Right atrium auricular region (tissue), 2 donors: Measurements from ENCODE around the gene RHO. TPM values are rescaled to one million over a fixed set of nuclear protein-coding genes. Genes with fewer than 3 reads are reported as not detected.
A peak's percentile ranks its signal among the peaks of the same experiment; 100 is the strongest.

Experiments used
- DNase-seq: peaks from one replicate; pipeline ENCODE4 v3.0.0-alpha.2; 2019; ENCODE audit warnings: low spot score
- H3K27ac ChIP-seq, 2 donors: fragments of 200-600 bp; sonication (generic); 1 replicate in 1 of 2; 2 replicates in 1 of 2; pipeline ENCODE4 v1.5.1; 2016 to 2019
- H3K27me3 ChIP-seq, 2 donors: fragments of 200-600 bp; sonication (generic); one replicate each; pipeline versions ENCODE4 v1.5.1 to v1.6.0; 2017 to 2019
- H3K36me3 ChIP-seq: fragments of 200-600 bp; sonication (generic); one replicate; pipeline ENCODE4 v1.5.1; 2016
- H3K4me1 ChIP-seq, 2 donors: fragments of 200-600 bp; sonication (generic); one replicate each; pipeline versions ENCODE4 v1.5.1 to v1.6.0; 2017 to 2019
- H3K4me3 ChIP-seq, 2 donors: fragments of 200-600 bp; sonication (generic); 1 replicate in 1 of 2; 2 replicates in 1 of 2; pipeline ENCODE4 v1.5.1; 2017 to 2019; ENCODE audit warnings: mild to moderate bottlenecking in 1 of 2, moderate library complexity in 1 of 2
- H3K9me3 ChIP-seq, 2 donors: fragments of 200-600 bp; sonication (generic); one replicate each; pipeline ENCODE4 v1.5.1; 2019
- total RNA-seq, 2 donors: library from RNA; depleted of rRNA; stranded (reverse); fragments of >200 nt; gene quantifications; one replicate each; pipeline ENCODE4 v1.1.0, GENCODE V29; 2016
- TF ChIP-seq, protein P1 (sequence below), 2 donors: fragments of 200-600 bp; sonication (generic); IDR thresholded peaks; one replicate each; pipeline ENCODE4 v1.5.1; 2019; ENCODE audit warnings: antibody characterized with exemption in 2 of 2

The RHO gene
- total RNA-seq, 2 donors from 2014 or later = not detected

DNA sequence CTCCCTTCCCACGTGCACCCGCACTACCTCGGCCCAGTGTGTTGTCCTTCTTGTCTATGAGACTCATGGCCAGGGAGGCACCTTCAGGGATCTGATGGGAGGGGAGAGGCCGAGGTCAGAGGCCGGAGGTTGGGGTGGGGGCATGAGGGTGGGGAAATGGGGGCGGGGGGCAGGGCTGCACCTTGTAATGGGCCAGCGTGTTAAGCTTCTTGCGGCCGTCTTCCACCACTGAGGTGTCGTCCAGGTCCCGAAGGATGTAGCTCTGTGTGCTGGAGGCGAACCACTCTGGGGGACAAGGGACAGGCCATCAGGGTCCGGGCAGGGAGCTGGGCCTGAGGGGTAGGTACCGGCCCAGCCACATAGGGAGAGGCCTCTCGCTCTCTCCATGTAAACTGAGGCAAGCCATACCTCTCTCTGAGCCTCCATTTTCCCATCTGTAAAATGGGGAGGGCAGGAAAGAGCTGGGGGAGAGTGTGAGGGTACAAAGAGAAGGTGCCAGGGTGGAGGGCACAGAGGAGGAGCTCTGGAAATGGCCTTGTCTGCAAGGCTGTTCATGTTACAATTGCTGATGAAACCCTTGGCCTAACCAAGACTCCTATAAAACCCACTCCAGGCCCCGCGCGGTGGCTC lies 33.3 kb downstream of the RHO start:
- no peak for DNase-seq
- peaks cover 49% of the 10 kb centered on the region for H3K36me3 ChIP-seq
- peak overlapping the region; percentile 77 to 81 for H3K27ac ChIP-seq
- TF ChIP-seq, protein P1, sequence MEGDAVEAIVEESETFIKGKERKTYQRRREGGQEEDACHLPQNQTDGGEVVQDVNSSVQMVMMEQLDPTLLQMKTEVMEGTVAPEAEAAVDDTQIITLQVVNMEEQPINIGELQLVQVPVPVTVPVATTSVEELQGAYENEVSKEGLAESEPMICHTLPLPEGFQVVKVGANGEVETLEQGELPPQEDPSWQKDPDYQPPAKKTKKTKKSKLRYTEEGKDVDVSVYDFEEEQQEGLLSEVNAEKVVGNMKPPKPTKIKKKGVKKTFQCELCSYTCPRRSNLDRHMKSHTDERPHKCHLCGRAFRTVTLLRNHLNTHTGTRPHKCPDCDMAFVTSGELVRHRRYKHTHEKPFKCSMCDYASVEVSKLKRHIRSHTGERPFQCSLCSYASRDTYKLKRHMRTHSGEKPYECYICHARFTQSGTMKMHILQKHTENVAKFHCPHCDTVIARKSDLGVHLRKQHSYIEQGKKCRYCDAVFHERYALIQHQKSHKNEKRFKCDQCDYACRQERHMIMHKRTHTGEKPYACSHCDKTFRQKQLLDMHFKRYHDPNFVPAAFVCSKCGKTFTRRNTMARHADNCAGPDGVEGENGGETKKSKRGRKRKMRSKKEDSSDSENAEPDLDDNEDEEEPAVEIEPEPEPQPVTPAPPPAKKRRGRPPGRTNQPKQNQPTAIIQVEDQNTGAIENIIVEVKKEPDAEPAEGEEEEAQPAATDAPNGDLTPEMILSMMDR (IDR thresholded peaks at IDR 0.05) = no peak
- no peaks in the 10 kb centered on the region for H3K27me3 ChIP-seq
- peaks cover 0 to 90% of the 10 kb centered on the region in 2 donors for H3K4me1 ChIP-seq
- no peak overlapping the region for H3K4me3 ChIP-seq
- H3K9me3 ChIP-seq = no peaks in the 10 kb centered on the region

DNA sequence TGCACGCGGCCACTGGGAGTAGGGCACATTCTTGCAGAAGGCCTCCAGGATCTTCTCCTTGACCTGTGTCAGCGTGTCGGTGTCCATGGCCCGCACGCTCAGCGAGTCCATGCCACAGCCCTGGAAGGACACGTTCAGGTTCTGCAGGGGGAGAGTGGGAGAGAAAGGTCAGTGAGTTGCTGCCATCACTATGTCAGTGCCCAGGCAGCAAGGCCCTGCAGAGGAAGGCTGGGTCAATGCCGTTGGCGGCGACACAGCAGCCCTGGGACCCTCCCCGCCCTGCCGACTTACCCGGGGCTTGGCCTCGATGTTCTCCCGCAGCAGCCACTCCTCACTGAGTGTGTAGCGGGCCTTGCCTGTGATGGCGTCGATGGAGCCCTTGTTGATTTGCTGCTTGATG lies 34.4 kb downstream of the RHO start:
- no peak overlapping the region for H3K4me3 ChIP-seq

DNA sequence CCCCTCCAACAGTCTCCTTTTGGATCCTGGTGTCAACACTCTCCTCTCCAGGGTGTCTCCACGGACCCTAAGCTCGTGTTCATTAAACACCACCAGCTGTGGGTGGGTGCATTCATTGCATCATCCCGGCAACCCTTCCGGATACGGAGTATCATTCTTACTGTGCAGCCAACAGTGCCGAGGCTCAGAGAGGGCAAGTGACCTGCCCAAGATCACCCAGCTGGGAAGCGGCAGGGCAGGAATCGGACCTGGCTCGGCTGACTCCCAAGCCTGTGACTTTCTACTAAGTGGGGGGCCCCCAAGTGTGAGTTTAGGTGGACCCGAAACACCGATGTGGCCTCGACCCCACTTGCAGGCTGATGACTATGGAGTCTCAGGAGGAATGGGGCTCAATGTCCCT lies 34.9 kb downstream of the RHO start:
- no peak overlapping the region for H3K4me3 ChIP-seq
- peaks cover 0 to 74% of the 10 kb centered on the region in 2 donors for H3K4me1 ChIP-seq
- H3K9me3 ChIP-seq = no peaks in the 10 kb centered on the region
- peaks cover 47% of the 10 kb centered on the region for H3K36me3 ChIP-seq
- H3K27me3 ChIP-seq = no peaks in the 10 kb centered on the region
- TF ChIP-seq, protein P1 (IDR thresholded peaks at IDR 0.05) = no peak
- no peak for DNase-seq
- H3K27ac ChIP-seq = peak overlapping the region in 1 of 2 donors; percentile 12

More for the DNA sequence above, 34.4 kb downstream of the RHO start:
- DNase-seq = no peak
- Histone ChIP-seq H3K27me3 (no peaks in the 10 kb centered on the region), H3K4me1 (peaks cover 0 to 79% of the 10 kb centered on the region in 2 donors), H3K9me3 (no peaks in the 10 kb centered on the region), H3K27ac (no peak overlapping the region), H3K36me3 (peaks cover 52% of the 10 kb centered on the region)
- TF ChIP-seq, protein P1 (IDR thresholded peaks at IDR 0.05) = no peak

DNA sequence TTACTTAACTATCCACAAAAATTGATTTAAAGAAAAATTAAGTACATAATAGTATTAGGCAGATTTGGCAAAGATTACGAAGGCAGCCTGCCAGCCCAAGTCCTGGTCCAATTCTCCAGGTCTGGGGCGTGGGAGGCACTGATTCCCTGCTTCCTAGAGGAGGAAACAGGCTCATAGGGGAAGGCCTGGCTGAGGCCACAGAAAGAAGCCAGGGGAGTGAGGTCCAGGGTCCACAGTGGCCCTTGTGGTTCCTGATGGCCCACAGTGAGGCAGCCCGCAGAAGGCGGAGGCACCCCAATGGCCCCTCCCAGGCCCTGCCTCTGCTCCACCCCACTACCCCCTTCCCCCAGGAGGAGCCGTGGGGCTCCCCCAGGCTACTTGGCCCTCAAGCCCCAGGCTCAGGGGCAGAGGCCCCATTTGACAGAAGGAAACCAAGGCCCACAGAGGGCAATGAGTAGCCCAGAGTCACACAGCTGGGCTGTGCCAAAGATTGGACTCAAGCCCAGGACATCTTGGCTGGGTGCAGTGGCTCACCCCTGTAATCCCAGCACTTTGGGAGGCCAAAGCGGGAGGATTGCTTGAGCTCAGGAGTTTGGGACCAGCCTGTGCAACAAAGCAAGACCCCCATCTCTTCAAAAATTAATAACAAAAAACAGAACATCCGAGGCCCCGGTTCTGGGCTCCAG lies 35.6 kb downstream of the RHO start:
- Histone ChIP-seq H3K36me3 (peaks cover 41% of the 10 kb centered on the region), H3K4me3 (no peak overlapping the region), H3K27me3 (no peaks in the 10 kb centered on the region), H3K4me1 (peaks cover 0 to 67% of the 10 kb centered on the region in 2 donors), H3K27ac (peak overlapping the region; percentile 12 to 42), H3K9me3 (no peaks in the 10 kb centered on the region)
- DNase-seq = no peak
- TF ChIP-seq, protein P1 (IDR thresholded peaks at IDR 0.05) = no peak

DNA sequence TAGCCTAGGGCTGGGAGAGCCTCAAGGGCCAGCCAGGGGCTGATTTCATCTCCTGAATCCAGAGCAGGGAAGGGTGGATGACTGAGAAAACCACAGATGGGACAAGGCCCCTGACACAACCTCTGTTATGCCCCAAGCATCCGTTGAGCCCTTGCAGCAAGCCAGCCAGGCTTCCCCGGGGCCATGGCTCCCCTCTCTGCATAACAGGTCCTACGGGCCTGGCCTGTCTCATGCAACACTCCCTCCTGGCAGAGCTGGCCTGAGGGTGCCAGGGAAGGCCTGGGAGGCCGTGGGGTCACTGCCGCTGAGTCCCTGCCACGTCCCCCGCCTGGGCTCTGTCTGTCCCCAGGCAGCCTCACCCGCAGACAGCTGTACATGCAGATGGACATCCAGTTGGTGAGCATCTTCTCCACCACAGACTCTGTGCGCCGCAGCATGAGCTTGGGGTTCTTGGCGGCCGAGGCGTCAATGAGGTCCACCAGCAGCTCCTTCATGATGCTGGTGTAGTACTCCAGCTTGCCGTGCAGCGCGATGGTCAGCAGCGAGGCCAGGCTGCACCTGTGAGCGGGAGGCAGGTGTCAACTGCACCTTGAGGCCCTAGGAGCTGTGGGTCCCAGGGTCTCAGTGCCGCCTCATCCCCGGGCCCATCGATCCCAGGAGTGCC lies 36.7 kb downstream of the RHO start:
- peak overlapping the region; percentile 12 to 42 for H3K27ac ChIP-seq
- no peaks in the 10 kb centered on the region for H3K27me3 ChIP-seq
- H3K36me3 ChIP-seq = peaks cover 39% of the 10 kb centered on the region
- TF ChIP-seq, protein P1 (IDR thresholded peaks at IDR 0.05) = no peak
- no peak for DNase-seq
- no peaks in the 10 kb centered on the region for H3K9me3 ChIP-seq
- H3K4me3 ChIP-seq = no peak overlapping the region
- H3K4me1 ChIP-seq = peaks cover 0 to 56% of the 10 kb centered on the region in 2 donors
